ENCODE data around the gene OSBP2. TPM values are rescaled to one million over a fixed set of nuclear protein-coding genes. Genes with fewer than 3 reads are reported as not detected.

OSBP2 gene
- total and polyA plus RNA-seq, 10 of the 15 experiments (the other 5 are each of a cell fraction or from before 2014, with no cell fraction given): 0.11 to 7.7 (median 3.6) TPM

DNA sequence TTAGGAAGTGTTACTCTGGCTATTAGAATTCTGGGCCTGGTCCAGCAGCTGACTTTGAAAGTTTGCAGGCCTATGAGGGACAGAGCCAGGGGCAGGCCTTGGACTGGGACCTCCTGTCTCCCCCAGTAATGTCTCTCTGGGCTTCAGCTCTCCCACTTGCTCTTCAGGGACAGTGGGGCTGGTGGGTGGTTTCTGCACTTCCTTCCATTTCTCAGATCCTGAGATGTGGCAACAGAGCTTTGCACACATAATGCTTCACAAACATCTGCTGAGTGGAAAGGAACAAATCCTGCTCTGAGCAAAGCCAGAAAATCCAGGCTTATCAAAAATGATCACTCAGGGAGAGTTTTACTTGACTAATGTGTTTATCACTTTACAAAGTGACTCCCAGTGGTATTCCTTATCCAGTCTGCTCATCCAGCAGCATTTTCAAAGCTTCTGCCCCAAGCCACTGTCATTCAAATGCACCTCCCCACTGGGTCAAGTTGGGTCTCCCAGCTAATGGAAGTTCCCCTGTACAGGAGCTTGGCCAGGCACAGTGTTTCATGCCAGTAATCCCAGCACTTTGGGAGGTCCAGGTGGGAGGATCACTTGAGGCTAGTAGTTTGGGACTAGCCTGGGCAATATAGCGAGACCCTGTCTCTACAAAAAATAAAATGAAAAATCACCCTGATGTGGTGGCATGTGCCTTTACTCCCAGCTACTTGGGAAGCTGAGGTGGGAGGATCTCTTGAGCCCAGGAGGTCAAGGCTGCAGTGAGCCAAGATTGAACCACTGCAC is 13.5 kb upstream of the OSBP2 start:
- in situ Hi-C loops (cut with MboI) (no loop called here), intact Hi-C loops (cut with micrococcal nuclease; ENCODE audit: unreplicated experiment) (no loop called here)
- POLR2A ChIA-PET: interaction anchor here (2.3 kb wide), 1 partner anchor 46 kb away, joined by 8 read pairs; the partner anchor contains the start of gene SLC35E4
- no peaks in the 10 kb centered on the region for H3K9me3 ChIP-seq (replicated peaks; ENCODE audit: control insufficient read depth, insufficient read depth, low read length)
- SMC1A ChIA-PET (ENCODE audit: uncharacterized antibody, unreplicated experiment): interaction anchor here (0.6 to 1.2 kb wide), 2 partner anchors 48 to 65 kb away, joined by 3 read pairs; no protein-coding TSS in a partner anchor
- FAIRE-seq (no peak), ATAC-seq (no peak), DNase-seq (ENCODE audit: low read depth, low spot score) (no peak)
- RAD21 ChIA-PET (ENCODE audit: unreplicated experiment): no interaction called here
- no TSS peak for BruUV-seq (replicated peaks)
- H3K4me1 ChIP-seq (ENCODE audit: control insufficient read depth, insufficient read depth, low read length): no peaks in the 10 kb centered on the region
- CTCF ChIA-PET: interaction anchor here (0.9 to 1.1 kb wide), 6 partner anchors 15 to 205 kb away, joined by 3 to 5 read pairs (median 3); partner anchors contain the start of gene SLC35E4
- no peaks in the 10 kb centered on the region for H4K20me1 ChIP-seq (ENCODE audit: control insufficient read depth, insufficient read depth)
- no peak overlapping the region for H3K27ac ChIP-seq (ENCODE audit: control insufficient read depth, insufficient read depth)
- no peak overlapping the region for H3K4me3 ChIP-seq
- H3K79me2 ChIP-seq (ENCODE audit: control insufficient read depth, insufficient read depth, low read length): no peaks in the 10 kb centered on the region
- 44% methylated on average over 1 of the region's 1 CpG for WGBS (ENCODE audit: insufficient coverage, insufficient replicate concordance, low lambda C conversion rate, missing lambda C conversion rate)
- H3K36me3 ChIP-seq (ENCODE audit: control insufficient read depth in 2 of 2, insufficient read depth in 2 of 2, low read length in 1 of 2): no peaks in the 10 kb centered on the region
- TF ChIP-seq, protein P1, sequence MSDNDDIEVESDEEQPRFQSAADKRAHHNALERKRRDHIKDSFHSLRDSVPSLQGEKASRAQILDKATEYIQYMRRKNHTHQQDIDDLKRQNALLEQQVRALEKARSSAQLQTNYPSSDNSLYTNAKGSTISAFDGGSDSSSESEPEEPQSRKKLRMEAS (IDR thresholded peaks at IDR 0.05; ENCODE audit: low read depth, low read length): no peak
- TF ChIP-seq POLR2A (IDR thresholded peaks at IDR 0.05; ENCODE audit: low read depth, low read length): no peak
- no peak for TF ChIP-seq SREBF1 (IDR thresholded peaks at IDR 0.05; ENCODE audit: low read length)
- TF ChIP-seq IRF4 (IDR thresholded peaks at IDR 0.05; ENCODE audit: low read depth, low read length): no peak
- TF ChIP-seq, protein P2, sequence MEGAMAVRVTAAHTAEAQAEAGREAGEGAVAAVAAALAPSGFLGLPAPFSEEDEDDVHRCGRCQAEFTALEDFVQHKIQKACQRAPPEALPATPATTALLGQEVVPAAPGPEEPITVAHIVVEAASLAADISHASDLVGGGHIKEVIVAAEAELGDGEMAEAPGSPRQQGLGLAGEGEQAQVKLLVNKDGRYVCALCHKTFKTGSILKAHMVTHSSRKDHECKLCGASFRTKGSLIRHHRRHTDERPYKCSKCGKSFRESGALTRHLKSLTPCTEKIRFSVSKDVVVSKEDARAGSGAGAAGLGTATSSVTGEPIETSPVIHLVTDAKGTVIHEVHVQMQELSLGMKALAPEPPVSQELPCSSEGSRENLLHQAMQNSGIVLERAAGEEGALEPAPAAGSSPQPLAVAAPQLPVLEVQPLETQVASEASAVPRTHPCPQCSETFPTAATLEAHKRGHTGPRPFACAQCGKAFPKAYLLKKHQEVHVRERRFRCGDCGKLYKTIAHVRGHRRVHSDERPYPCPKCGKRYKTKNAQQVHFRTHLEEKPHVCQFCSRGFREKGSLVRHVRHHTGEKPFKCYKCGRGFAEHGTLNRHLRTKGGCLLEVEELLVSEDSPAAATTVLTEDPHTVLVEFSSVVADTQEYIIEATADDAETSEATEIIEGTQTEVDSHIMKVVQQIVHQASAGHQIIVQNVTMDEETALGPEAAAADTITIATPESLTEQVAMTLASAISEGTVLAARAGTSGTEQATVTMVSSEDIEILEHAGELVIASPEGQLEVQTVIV (IDR thresholded peaks at IDR 0.05; ENCODE audit: borderline replicate concordance, partially characterized antibody): no peak
- TF ChIP-seq RAD21 (IDR thresholded peaks at IDR 0.05; ENCODE audit: insufficient read depth, low read depth, low read length): no peak
- TF ChIP-seq RB1 (IDR thresholded peaks at IDR 0.05; ENCODE audit: borderline replicate concordance): no peak
- TF ChIP-seq POLR2AphosphoS5 (IDR thresholded peaks at IDR 0.05; ENCODE audit: low read length): no peak
- TF ChIP-seq ZBED1 (IDR thresholded peaks at IDR 0.05; ENCODE audit: borderline replicate concordance): no peak
- TF ChIP-seq CTCF (IDR thresholded peaks at IDR 0.05 in 2 of 3, conservative IDR thresholded peaks at IDR 0.05 in 1 of 3; ENCODE audit: control insufficient read depth in 2 of 3, extremely low read depth in 1 of 3, insufficient read depth in 1 of 3, low read depth in 3 of 3, low read length in 3 of 3): no peak
- no peak for TF ChIP-seq ATF3 (IDR thresholded peaks at IDR 0.05; ENCODE audit: borderline replicate concordance, extremely low read depth, low read depth, low read length)
- TF ChIP-seq MYB (IDR thresholded peaks at IDR 0.05; ENCODE audit: borderline replicate concordance, low read depth, low read length): no peak
- TF ChIP-seq SPI1 (IDR thresholded peaks at IDR 0.05; ENCODE audit: borderline replicate concordance, insufficient read depth, low read depth, low read length): no peak
- TF ChIP-seq ZSCAN29 (IDR thresholded peaks at IDR 0.05): no peak
- no peak for TF ChIP-seq TCF7 (IDR thresholded peaks at IDR 0.05; ENCODE audit: borderline replicate concordance)
- no peak for TF ChIP-seq ZNF217 (IDR thresholded peaks at IDR 0.05)
- TF ChIP-seq STAT1 (conservative IDR thresholded peaks at IDR 0.05): no peak
- no peak for TF ChIP-seq ESRRA (IDR thresholded peaks at IDR 0.05; ENCODE audit: low read length)
- H3K9ac ChIP-seq (ENCODE audit: control insufficient read depth, insufficient read depth, low read length): no peak overlapping the region
- no peaks in the 10 kb centered on the region for H3K27me3 ChIP-seq (replicated peaks in 1 of 2; ENCODE audit: control insufficient read depth in 2 of 2, insufficient read depth in 2 of 2, low read length in 1 of 2)
- H3K4me2 ChIP-seq (ENCODE audit: control insufficient read depth, insufficient read depth): no peak overlapping the region
- no peak overlapping the region for H2AFZ ChIP-seq (ENCODE audit: control insufficient read depth, low read depth, low read length)
